DMS114 treated with DMSO at 0.1 percent for 48 hours (cell line): ENCODE measurements around the gene EIF4E1B.

Experiments used
- DNase-seq: peaks from one replicate; lab custom pipeline; 2025; ENCODE audit not compliant: unreplicated experiment; lab: John Stamatoyannopoulos, UW

Gene EIF4E1B

DNA sequence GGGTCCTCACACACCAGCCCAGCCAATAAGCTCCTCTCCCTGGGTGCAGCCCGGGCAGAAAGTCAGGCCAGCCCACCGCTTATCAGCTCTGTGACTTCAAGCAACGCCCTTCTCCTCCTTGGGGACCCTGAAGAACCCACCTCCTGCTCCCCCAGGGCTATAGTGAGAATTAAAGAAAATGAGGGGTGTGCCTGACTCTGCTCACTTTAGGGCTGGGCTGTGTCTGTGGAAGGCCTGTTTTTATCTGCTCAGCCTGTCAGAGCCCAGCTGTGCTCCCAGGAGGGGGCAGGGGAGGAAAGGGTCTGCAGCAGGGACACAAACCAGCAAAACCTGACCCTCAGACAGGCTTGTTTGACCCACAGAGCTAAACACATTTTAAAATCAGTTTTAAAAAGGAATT is 24.4 kb upstream of the EIF4E1B start:
- DNase-seq, result no peak

GRCh38 chr5:176606875-176607274 is 23.6 kb upstream of the EIF4E1B start:
- no peak for DNase-seq

- no peak for DNase-seq
These were observed 22.3 kb upstream of the EIF4E1B start for GRCh38 chr5:176608142-176608705.

DNA sequence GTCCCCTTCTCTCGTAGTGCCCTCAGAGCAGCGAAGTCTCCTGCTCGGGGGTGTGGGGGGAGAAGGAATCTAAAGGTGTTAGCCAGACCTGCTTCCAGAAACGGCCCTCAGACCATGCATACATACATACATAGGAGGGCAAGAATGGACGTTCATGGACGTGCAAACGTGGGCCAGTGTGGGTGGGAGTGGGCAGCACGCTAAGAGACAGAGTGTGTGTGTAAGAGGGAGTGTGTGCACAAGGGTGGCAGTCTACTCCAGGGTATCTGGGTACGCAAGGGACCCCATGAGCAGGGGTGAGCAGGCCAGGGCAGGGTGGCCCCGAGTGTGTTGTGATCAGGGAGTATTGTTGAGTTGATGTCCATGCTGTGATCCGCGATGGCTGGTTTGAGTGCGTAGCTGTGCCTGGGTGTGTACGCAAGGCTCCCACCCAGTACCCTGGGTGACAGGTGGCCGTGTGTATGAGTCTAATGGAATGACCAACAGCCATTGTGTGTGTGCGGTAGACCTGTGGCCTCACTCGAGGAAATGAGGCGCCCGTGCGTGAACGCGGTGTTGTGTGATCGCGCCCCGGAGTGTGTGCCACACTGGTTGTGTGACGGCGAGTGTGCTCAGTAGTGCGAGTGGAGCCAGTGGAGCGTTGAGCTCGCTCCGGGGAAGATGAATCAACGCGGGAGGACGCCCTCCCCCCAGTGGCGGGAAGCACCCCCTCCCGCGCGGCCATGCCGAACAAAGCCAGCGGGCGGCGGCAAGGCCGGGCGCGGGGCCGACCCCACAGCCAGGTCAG is 21.3 kb upstream of the EIF4E1B start:
- no peak for DNase-seq

- DNase-seq, result peak; percentile 40
These were observed 20.6 kb upstream of the EIF4E1B start, which contains the start of gene GPRIN1 for GRCh38 chr5:176609724-176610434. GPRIN1 (minus strand) TSS chr5:176610156; CDS start chr5:176599834, 10,322 bp downstream.

DNA sequence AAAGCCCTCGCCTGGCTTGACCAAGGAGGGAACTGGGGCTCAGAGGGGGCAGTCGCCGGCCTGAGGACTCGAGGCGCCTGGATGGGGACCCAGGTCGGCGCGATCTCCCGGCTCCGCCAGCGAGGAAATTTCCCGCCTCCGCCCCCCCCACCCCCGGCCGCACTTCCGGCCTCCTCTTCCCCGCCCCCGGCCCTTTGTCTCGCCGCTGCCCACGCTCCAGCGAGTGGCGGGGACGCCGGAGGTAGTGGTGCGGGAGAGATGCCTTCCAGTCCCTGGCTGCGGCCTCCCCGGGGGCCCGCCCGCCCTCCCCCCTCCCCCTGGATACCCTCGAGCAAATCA is 20.1 kb upstream of the EIF4E1B start:
- no peak for DNase-seq

DNA sequence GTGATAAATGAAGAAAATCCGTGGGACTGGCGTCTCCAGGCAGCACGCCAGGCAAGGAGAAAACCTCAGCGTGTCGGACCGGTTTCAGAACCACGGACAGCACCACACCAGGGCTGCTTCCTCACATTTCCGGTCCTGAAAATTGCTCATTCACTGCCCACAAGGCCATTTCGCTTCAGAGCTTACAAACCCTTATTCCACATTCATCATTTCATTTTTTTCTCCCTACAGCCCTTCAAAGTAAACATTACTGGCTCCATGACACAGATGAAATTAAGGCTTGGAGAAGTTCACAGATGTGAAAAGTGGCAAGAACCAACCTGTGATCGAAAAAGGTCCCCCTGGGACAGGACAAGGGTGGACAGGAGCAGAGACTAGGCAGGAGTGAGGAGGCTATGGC is 19.0 kb upstream of the EIF4E1B start:
- no peak for DNase-seq

DNA sequence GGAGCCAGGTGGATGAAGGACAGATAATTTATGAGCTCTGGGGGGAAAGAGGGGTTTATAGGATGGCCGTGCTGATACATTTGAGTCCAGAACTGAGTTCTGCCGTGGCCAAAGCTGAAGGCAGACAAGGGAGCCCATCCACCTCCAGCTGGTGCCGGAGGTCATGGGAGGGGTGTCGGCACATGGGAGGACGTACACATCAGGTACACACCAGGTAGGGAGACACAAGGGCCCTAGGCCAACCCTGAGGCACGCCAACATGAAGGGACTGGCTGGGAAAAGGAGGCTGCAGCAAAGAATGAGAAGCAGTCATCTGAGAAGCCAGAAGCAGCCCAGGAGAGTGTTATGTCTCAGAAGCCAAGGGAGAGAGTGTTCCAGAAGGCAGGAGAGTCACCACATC is 18.5 kb upstream of the EIF4E1B start:
- DNase-seq, result no peak

- DNase-seq, result no peak
These were observed 17.6 kb upstream of the EIF4E1B start for GRCh38 chr5:176612855-176613254.

DNA sequence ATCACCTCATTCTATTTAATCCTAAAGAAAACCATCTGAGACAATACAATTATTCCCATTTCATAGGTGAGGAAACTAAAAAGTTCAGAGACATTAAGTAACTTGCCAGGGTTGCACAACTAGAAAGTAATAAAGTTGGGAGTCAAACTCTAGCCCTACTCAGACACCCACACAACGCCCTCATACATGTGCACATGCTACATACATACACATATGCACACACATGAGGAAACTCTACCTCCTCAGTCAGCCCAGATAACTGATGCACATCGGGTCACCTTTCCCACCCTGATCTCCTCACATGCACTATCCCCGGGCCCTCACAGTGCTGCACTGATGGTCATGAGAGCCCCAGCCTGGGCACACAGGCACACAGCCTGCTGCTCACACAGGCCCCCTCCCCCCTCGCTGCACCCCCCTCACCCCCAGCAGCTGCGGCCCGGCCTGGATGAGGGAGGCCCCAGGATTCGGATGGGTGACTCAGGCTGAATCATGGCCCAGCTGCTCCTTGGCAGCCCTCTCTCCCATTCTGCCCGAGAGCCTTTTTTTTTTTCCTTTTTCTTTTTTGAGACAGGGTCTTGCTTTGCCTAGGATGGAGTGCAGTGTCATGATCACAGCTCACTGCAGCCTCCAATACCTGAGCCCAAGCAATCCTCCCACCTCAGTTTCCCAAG is 15.5 kb upstream of the EIF4E1B start:
- no peak for DNase-seq

GRCh38 chr5:176616511-176616910 is 14.0 kb upstream of the EIF4E1B start:
- no peak for DNase-seq

GRCh38 chr5:176618783-176619182 is 11.7 kb upstream of the EIF4E1B start:
- DNase-seq, result no peak

DNA sequence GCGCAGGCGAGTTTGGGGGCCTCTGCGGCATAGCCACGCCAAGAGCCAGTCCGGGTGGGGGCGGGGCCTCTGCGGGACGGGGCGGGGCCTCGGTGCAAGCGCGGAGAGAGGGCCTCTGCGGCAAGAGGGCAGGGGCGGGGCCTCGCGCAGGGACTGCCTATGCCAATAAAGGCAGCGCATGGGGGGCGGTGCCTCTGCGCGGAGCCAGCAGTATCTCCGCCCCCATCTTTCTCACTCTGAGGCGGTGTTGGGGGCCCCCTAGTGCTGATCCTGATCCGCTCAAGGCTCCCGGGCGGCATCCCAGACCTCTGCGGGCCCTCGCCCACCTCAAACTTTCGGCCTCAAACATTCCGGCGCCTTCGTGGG is 11.3 kb upstream of the EIF4E1B start:
- no peak for DNase-seq

DNA sequence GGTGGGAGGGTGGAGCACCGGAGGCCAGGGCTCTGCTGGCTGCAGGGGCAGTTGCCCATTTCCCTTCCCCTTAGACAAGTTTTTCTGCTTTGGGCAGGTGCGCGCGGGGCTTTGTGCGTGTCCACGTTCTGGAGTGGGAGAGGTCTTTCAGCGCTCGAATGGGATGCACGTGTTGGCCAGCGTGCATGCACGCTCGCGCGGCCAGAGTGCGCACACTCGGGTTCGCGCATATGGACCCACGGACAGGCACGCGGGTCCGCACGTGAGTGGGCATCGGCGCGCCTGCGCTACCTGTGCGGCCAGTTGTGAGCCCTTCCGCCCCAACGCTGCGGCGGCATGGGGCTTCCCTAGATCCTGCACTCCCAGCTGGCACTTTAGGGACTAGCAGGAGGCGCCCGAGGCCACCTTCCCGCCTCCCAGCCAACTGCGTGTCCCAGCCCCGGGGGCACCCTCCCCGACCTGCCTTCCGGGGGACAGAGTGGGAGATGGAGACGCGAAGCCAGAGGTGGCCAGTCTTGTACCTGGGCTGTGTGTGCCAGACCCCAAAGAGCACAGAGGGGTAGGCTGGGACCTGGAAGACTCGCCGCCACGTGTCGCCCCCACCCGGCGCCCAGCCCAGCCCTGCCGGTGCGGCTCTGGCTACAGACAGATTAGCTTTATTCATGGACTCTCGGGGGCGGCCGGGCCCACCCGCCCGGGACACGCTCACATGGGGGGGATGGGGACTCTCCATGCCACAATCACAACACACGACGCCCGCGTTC is 10.7 kb upstream of the EIF4E1B start:
- no peak for DNase-seq

- DNase-seq, result no peak
These were observed 10.0 kb upstream of the EIF4E1B start for GRCh38 chr5:176620333-176620981.

GRCh38 chr5:176621661-176622079 is 8.8 kb upstream of the EIF4E1B start:
- no peak for DNase-seq

GRCh38 chr5:176624142-176624541 is 6.3 kb upstream of the EIF4E1B start:
- DNase-seq, result no peak

GRCh38 chr5:176624938-176625337 is 5.5 kb upstream of the EIF4E1B start:
- no peak for DNase-seq

- DNase-seq, result no peak
These were observed 5.0 kb upstream of the EIF4E1B start for GRCh38 chr5:176625512-176625911.
